Osteoblast (primary cell): ENCODE data around the gene SPATS2. TPM values are rescaled to one million over a fixed set of nuclear protein-coding genes. Genes with fewer than 3 reads are reported as not detected.

Experiments used
- DNase-seq: peaks from one replicate; pipeline ENCODE4 v3.0.0; 2011; ENCODE audit warnings: low spot score, mixed read lengths; ENCODE audit not compliant: insufficient read length; ENCODE audit errors: missing footprints
- H2AFZ ChIP-seq: 2 replicates; pipeline ENCODE4 v1.6.0; 2011; ENCODE audit warnings: mild to moderate bottlenecking, low read length
- H3K27ac ChIP-seq: 2 replicates; pipeline ENCODE4 v1.5.1; 2011; ENCODE audit warnings: mild to moderate bottlenecking, low read depth, low read length, moderate library complexity
- H3K27me3 ChIP-seq: 2 replicates; pipeline ENCODE4 v1.6.0; 2012; ENCODE audit warnings: mild to moderate bottlenecking, control low read depth, inconsistent platforms, low read length, moderate library complexity; ENCODE audit not compliant: insufficient read depth
- H3K36me3 ChIP-seq: 2 replicates; pipeline ENCODE4 v1.5.1; 2011; ENCODE audit warnings: mild to moderate bottlenecking, low read length, control low read depth, moderate library complexity; ENCODE audit not compliant: insufficient read depth
- H3K4me1 ChIP-seq: 2 replicates; pipeline ENCODE4 v1.5.1; 2011; ENCODE audit warnings: mild to moderate bottlenecking, low read length, control low read depth, moderate library complexity; ENCODE audit not compliant: insufficient read depth
- H3K4me2 ChIP-seq: 2 replicates; pipeline ENCODE4 v1.6.0; 2011; ENCODE audit warnings: mild to moderate bottlenecking, low read length; ENCODE audit not compliant: insufficient read depth
- H3K4me3 ChIP-seq: fragments of 200-600 bp; sonication (generic); 3 replicates; pipeline ENCODE4 v1.5.1; 2012; ENCODE audit warnings: mild to moderate bottlenecking, low read length, inconsistent platforms; ENCODE audit not compliant: insufficient read depth
- H3K79me2 ChIP-seq: 2 replicates; pipeline ENCODE4 v1.6.0; 2012; ENCODE audit warnings: mild to moderate bottlenecking, low read length, control low read depth, inconsistent platforms; ENCODE audit not compliant: insufficient read depth
- H3K9me3 ChIP-seq: 2 replicates; pipeline ENCODE4 v1.5.1; 2011; ENCODE audit warnings: low read depth, low read length, control low read depth
- H4K20me1 ChIP-seq: 2 replicates; pipeline ENCODE4 v1.6.0; 2012; ENCODE audit warnings: mild to moderate bottlenecking, low read length, control low read depth; ENCODE audit not compliant: insufficient read depth
- CTCF ChIP-seq: IDR thresholded peaks from 2 replicates; pipeline ENCODE4 v1.5.1; 2011; ENCODE audit warnings: mild to moderate bottlenecking, low read depth, low read length, moderate library complexity; ENCODE audit errors: extremely low read depth
- total RNA-seq: library from RNA; depleted of rRNA; stranded (reverse); fragments of >200 nt; gene quantifications from 2 replicates; pipeline ENCODE4 v1.2.3, GENCODE V29; 2012

The SPATS2 gene
- total RNA-seq, 1 donor, result 25.7 TPM

- Histone ChIP-seq H3K4me1 (peaks cover 22% of the 10 kb centered on the region), H3K36me3 (peaks cover 3% of the 10 kb centered on the region), H3K27ac (no peak overlapping the region), H3K9me3 (no peaks in the 10 kb centered on the region), H3K79me2 (no peaks in the 10 kb centered on the region), H3K4me2 (no peak overlapping the region), H3K4me3 (no peak overlapping the region), H4K20me1 (no peaks in the 10 kb centered on the region), H3K27me3 (no peaks in the 10 kb centered on the region), H2AFZ (no peak overlapping the region)
- TF ChIP-seq CTCF, result no peak
- DNase-seq, result no peak
Observed at GRCh38 chr12:49511410-49511809, 144.1 kb downstream of the SPATS2 start.

GRCh38 chr12:49512546-49512945 lies 145.3 kb downstream of the SPATS2 start:
- no peak for TF ChIP-seq CTCF
- H4K20me1 ChIP-seq, result no peaks in the 10 kb centered on the region
- no peak overlapping the region for H3K4me2 ChIP-seq
- no peak for DNase-seq
- H3K27ac ChIP-seq, result no peak overlapping the region
- no peaks in the 10 kb centered on the region for H3K9me3 ChIP-seq
- H3K79me2 ChIP-seq, result no peaks in the 10 kb centered on the region
- H3K27me3 ChIP-seq, result no peaks in the 10 kb centered on the region
- H3K4me3 ChIP-seq, result no peak overlapping the region
- no peaks in the 10 kb centered on the region for H3K36me3 ChIP-seq
- peaks cover 12% of the 10 kb centered on the region for H3K4me1 ChIP-seq
- H2AFZ ChIP-seq, result no peak overlapping the region

GRCh38 chr12:49515266-49515665 lies 148.0 kb downstream of the SPATS2 start:
- Histone ChIP-seq H4K20me1 (no peaks in the 10 kb centered on the region), H2AFZ (no peak overlapping the region), H3K9me3 (no peaks in the 10 kb centered on the region), H3K27me3 (no peaks in the 10 kb centered on the region), H3K4me2 (peak overlapping the region; percentile 25), H3K4me3 (no peak overlapping the region), H3K79me2 (no peaks in the 10 kb centered on the region), H3K36me3 (no peaks in the 10 kb centered on the region), H3K4me1 (peaks cover 16% of the 10 kb centered on the region), H3K27ac (no peak overlapping the region)
- TF ChIP-seq CTCF, result no peak
- DNase-seq, result peak; percentile 62

DNA sequence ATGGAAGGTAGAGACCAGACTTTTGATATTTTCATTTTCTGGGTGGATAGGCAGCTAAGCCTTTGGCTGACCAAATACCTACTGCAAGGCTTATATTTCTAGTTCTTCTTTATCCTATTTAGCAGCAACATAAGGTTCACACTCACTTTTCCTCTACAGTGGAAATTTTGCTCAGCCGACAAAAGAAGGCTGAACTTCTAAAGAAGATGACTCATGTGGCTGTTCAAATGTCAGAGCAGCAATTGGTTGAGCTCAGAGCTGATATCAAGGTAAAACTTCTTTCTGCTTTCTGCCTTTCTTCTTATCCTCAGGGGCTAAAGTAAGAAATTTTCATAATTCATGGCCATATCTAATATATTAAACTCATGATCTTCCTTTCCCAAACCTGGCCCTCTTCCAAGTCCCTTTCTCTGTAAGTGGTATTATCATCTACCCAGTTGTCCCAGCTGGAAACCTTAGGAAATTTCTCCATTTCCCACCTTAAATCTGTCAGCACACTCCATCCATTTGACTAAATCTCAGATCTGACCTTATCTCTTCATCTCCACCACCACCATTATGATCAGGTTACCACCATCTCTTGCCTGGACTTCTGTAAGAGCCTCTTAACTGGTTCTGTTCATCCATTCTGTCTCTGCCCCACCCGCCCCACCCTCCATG lies 151.8 kb downstream of the SPATS2 start:
- Histone ChIP-seq H3K79me2 (no peaks in the 10 kb centered on the region), H3K27ac (no peak overlapping the region), H3K36me3 (peaks cover 10% of the 10 kb centered on the region), H4K20me1 (no peaks in the 10 kb centered on the region), H3K4me1 (peaks cover 16% of the 10 kb centered on the region), H2AFZ (no peak overlapping the region), H3K9me3 (no peaks in the 10 kb centered on the region), H3K4me3 (no peak overlapping the region), H3K4me2 (no peak overlapping the region), H3K27me3 (no peaks in the 10 kb centered on the region)
- TF ChIP-seq CTCF, result no peak
- peak; percentile 72 for DNase-seq
